ENCODE measurements around the gene PLLP.

GRCh38 chr16:57264950-57265371 lies 19.5 kb downstream of the PLLP start:
- TF ChIP-seq POLR2AphosphoS5 (IDR thresholded peaks at IDR 0.05) (no peak), POLR2A (IDR thresholded peaks at IDR 0.05; ENCODE audit: low read depth) (no peak), CTCF (IDR thresholded peaks at IDR 0.05) (no peak)

All from esophagus muscularis mucosa (tissue), 3 donors.